ENCODE data around the gene CEP128.

DNA sequence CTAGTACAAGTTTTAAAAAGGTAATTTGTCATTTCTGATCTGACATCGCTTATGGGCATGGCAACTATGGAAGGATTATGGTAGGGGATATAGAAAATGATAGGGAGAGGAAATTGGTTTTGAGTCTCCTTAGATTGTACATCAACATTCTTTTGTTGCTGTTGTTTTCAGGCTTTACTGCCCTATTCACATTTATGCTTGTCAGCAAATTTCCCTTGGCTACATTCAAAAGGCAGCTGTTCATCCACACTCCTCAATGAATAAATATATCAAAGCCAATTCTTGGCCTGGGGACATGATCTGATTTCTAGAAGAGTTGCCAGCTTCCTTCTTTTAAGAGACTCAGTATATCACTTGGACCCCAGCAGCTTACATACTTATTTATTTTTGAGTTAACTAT lies 283.4 kb downstream of the CEP128 start:
- no peak for TF ChIP-seq EZH2 (IDR thresholded peaks at IDR 0.05)
- no peak for TF ChIP-seq POLR2AphosphoS5 (IDR thresholded peaks at IDR 0.05; ENCODE audit: borderline replicate concordance, low read depth, low read length)
- no peak for TF ChIP-seq FOXP2 (optimal IDR thresholded peaks at IDR 0.05; ENCODE audit: control extremely low read depth, extremely low read length, insufficient read depth)
